Spleen (tissue), 7 donors: ENCODE data around the gene KCNJ4.

Experiments used
- CTCF ChIP-seq, 11 experiments: fragments of 200-600 bp in 7 of 11; fragments of 450-650 bp in 4 of 11; sonication (generic) in 4 of 11; IDR thresholded peaks in 8 of 11; conservative IDR thresholded peaks in 3 of 11; 1 replicate in 7 of 11; 2 replicates in 4 of 11; pipeline versions ENCODE4 v1.4.0 to v1.8.0; 2016 to 2021; ENCODE audit warnings: antibody characterized with exemption in 11 of 11, inconsistent platforms in 4 of 11, mild to moderate bottlenecking in 1 of 11
- POLR2A ChIP-seq, 3 donors: fragments of 450-650 bp; IDR thresholded peaks; one replicate each; pipeline ENCODE4 v1.5.1; 2017; ENCODE audit warnings: antibody characterized with exemption in 3 of 3, mild to moderate bottlenecking in 1 of 3
- POLR2AphosphoS5 ChIP-seq, 3 donors: sonication (generic); formaldehyde crosslinking; IDR thresholded peaks; one replicate each; pipeline ENCODE4 v1.5.1; 2017; ENCODE audit warnings: antibody characterized with exemption in 3 of 3
- donor health status: DM: no; HTN: no; CAD: no; lungs with moderate emphysema.
- donor health status: DM: no; HTN: no; CAD: no.
- donor health status: DM: no; HTN: no; CAD: no.

GRCh38 chr22:38456841-38457699 lies 2.1 kb upstream of the KCNJ4 start:
- TF ChIP-seq CTCF (IDR thresholded peaks at IDR 0.05 in 8 of 11, conservative IDR thresholded peaks at IDR 0.05 in 3 of 11), result no peak
- TF ChIP-seq POLR2A (IDR thresholded peaks at IDR 0.05), result no peak
- no peak for TF ChIP-seq POLR2AphosphoS5 (IDR thresholded peaks at IDR 0.05)
